ENCODE measurements around the gene YY1AP1.
"Not testable (repeated sequence)": the region's sequence is repeated elsewhere in the genome, so short reads cannot be mapped to it uniquely, and the experiment has no call there.

YY1AP1 gene

GRCh38 chr1:155695608-155696007, 7.0 kb upstream of the YY1AP1 start:
- no peak for DNase-seq

DNA sequence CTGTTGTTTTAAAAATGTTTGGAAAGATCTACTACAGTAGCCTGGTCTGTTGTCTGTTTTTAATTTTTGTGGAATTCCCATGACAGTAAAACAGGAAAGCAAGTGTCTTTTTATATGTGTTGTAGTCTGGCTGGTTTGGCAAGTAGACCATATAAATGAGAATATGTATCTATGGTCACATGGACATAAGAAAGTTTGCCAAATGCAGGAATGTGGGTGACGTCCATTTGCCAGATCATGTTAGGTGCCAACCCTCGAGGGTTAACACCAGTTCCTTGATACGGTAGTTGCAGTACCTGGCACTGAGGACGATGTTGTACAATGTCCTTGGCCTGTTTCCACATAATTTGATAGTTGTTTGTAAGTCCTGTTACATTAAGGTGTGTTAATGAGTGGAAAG, 6.5 kb upstream of the YY1AP1 start:
- no peak for DNase-seq

- no peak for DNase-seq
Observed at GRCh38 chr1:155694167-155694566, 5.6 kb upstream of the YY1AP1 start.

- DNase-seq: no peak
Observed at GRCh38 chr1:155691992-155692528, 3.5 kb upstream of the YY1AP1 start.

DNA sequence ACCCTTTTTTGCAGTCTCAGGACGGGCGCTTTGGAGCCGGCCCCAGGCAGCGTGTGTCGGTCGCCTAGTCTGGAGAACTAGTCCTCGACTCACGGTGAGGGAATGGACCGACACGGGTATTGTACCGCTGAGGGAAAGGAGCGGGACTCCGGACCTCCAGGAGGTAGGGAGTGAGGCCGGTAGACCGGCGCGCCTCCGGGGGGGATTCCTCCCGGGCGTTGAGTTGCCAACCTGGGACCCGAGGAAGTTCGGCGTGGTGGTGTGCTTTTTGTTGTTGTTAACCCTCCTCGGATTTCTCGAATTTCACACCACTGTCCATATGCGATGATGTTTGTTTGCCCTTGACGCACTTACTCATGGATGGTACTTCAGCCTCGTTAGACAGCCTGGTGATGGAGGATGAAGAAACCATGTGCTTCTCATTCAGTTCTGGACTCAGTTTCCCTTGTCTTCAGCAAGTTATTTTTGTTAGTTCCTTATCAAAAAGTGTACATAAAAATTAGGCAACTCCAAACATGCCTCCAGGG, 570 bp upstream of the YY1AP1 start, which contains the start of gene DAP3:
TSS of gene DAP3 (plus strand) at position 11 of the 527 bp plus-strand sequence. CDS start 20,689 bp downstream, outside the sequence.
- DNase-seq: not testable (repeated sequence)

- DNase-seq: not testable (repeated sequence)
Observed at GRCh38 chr1:155687705-155688323, 760 bp downstream of the YY1AP1 start.

- no peak for DNase-seq
Observed at GRCh38 chr1:155681776-155682175, 6.8 kb downstream of the YY1AP1 start.

- DNase-seq: no peak
Observed at GRCh38 chr1:155680531-155680930, 8.0 kb downstream of the YY1AP1 start.

DNA sequence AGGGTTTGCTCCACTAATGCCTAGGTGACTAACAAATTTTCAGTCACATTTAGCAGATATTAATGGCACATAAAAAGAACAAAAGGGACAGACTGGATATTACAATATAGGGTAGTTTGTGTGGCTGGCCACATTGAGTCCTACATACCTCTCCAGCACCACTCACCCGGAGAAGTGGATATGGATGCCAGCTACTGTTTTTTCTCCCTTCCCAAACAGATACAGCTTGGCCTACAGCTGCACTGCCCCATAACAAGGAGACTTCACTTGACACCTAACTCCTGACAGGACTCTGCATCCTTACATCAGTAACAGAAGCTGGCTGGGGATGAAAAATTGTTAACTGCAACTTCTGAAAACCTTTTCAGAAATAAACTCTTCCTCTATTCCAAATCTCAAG, 9.6 kb downstream of the YY1AP1 start:
- not testable (repeated sequence) for DNase-seq

- no peak for DNase-seq
Observed at GRCh38 chr1:155678027-155678426, 10.5 kb downstream of the YY1AP1 start.

DNA sequence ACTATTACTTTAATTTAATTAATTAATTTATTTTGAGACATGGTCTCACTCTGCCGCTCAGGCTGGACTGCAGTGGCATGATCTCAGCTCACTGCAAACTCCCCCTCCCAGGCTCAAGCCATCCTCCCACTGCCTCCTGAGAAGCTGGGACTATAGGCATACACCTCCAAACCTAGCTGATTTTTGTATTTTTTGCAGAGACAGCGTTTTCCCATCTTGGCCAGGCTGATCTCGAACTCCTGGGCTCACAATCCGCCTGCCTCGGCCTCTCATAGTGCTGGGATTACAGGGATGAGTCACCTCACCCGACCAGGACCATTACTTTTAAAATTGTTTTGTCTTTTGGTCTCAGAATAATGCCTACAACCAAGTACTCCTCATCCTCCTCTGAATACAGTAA, 15.6 kb downstream of the YY1AP1 start:
- DNase-seq: no peak

DNA sequence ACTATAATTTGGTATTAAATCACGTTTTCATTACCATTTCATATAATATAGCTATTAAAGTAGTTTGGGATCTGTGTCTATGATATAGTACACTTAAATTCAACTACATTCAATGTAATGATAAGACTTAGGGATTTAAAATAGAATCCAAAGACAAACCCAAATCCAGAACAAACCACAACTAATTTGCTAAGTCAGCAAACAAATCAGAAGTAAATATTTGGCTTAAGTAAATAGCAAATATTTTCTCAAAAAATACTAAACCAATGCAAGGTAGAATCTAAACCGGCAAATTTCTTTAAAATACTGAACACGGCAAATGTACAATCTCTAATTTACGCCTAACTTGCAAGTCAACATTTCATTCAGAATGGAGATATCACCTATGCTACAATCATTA, 16.8 kb downstream of the YY1AP1 start:
- DNase-seq: no peak

DNA sequence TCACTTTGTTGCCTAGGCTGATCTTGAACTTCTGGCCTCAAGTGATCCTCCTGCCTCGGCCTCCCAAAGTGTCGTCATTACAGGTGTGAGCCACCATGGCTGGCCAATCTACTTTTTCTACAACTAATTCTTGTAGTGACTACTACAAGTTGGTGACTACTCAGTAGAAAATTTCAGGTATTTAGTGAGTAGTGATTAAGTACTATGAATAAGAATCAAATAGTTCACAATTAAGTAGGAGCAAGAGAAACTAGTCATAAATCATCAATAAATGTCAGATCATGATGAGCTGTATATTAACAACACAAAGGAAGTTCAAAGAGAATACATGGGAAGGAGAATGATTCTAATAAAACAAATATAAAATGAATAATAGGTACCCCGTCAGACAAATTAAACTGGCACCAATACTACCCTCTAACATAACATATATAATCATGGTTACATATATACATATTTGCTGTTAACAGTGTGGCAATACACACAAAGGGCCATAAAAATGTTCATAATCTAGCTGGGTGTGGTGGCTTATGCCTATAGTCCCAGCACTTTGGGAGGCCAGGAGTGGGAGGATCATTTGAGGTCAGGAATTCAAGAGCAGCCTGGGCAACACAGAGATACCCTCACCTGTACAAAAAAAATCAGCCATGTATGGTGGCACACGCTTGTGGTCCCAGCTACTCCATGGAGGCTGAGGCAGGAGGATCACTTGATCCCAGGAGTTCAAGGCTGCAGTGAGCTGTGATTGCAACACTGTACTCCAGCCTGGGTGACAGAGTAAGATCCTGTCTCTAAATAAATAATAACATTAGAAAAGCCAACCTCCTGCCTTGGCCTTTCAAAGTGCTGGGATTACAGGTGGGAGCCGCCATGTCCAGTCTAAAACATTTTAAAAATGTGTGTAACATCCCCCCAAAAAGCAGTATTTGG, 19.1 kb downstream of the YY1AP1 start:
- DNase-seq: no peak

GRCh38 chr1:155661239-155661638, 27.3 kb downstream of the YY1AP1 start:
- not testable (repeated sequence) for DNase-seq

DNA sequence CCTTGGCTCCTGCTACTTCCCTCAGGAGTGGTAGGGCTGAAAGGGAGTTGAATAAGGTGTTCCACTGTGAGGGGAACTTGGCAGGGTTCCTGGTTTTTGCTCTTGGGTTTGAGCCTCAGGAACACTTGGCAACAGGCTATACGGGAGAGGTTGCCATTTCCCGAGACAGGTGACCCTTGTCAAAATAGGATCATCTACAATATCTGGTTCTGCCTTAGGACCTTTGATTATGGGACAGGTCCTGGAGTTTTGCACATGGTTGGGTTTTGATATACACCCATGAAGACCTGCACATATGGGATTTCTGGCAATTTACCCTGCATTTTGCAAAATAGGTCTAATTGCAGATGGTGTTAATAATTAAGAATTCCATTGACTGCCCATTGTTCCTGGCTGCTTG, 31.1 kb downstream of the YY1AP1 start:
- no peak for DNase-seq

DNA sequence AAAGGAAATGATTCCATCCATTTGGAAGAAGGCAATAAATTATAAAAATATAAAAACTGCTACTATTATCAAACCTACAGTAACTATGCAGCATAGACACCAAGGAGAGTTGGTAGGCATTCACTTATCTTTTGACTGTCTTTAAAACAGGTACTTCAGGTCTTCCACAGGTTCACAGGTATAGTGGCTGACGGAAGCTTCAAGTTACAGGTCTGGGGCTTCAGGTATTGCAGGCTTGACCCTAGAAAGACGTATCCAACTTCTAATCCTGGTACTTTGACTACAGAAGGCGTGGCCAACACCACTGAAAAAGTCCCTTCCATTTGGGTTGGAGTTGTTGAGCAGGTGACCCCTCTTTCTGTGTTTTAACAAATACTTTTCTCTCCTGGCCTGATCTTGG, 35.6 kb downstream of the YY1AP1 start:
- DNase-seq: no peak

DNA sequence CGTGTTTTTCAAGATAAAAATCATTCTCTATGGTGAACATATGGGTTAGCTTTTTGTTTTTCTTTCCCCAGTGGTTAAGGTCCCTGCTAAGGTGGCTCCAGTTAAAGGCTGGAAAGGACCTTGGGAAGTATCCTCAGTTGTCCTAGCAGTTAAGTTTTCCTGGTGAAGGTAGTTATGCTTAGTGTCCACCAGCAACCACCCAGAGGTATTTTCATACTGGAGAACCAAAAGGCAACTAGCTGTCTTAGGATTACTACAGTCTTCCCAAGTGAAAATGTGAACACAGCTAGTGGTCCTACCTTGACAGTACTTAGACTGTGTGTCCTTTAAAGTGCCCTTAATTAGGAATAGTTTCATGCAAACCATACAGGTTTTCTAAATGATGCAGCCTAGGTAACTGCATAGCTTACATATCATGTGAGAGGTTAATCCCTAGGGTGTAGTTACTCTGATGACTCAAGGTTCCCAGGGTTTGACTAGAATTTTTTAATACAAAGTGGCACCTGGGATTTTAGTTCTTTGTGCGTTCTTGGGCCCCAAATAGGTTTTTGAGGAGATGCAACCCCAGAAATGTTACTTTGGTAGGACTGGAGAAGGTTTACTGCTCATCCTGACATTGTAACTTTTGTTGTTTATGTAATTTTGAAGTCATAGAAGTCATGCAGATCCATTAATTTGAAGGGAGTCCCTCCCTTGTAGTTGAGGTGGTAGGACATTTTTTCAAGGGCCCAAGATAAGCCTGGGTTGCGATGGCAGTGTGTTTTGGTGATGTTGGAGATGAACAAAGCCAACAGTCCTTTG, 36.5 kb downstream of the YY1AP1 start:
- DNase-seq: no peak

GRCh38 chr1:155650231-155650757, 38.3 kb downstream of the YY1AP1 start:
- DNase-seq: no peak

GRCh38 chr1:155649676-155650075, 38.9 kb downstream of the YY1AP1 start:
- no peak for DNase-seq

DNA sequence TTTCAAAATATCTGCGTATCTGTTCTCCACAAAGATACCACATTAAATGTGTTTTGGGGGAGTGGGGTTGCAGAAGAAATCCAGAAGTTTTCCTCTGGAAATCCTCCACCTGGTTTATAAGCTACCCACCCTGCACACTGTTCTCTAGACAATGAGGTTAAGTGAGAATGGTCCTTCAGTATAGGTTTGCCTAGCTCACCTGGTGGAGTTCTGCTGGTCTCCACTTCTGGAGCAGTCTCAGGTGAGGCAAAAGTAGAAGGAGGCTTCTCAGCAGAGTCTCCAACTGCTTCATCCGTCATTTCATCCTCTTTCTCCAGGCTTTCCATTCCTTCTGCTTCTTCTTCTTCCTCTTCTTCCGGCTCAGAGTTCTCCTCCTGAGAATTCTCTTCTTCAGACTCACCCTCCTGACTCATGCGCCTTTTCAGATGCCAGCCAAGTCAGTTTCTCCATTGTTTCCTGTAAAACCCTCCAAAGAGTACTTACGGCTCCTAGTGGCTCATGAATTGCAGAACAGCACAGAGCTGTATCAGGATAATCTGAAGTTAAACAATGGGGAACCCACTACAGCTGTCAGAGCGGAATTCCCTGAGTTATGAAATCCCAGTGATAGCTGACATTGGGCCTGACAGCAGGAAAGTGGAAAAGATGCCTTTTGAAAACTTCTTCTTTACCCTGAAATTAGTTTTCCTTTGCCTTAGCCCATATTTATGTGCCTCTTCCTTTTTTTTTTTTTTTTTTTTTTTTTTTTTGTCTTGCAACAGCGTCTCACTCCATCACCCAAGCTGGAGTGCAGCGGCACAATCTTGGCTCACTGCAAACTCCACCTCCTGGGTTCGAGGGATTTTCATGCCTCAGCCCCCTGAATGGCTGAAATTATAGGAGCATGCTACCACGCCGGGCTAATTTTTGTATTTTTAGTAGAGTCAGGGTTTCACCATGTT, 40.1 kb downstream of the YY1AP1 start:
- no peak for DNase-seq

DNA sequence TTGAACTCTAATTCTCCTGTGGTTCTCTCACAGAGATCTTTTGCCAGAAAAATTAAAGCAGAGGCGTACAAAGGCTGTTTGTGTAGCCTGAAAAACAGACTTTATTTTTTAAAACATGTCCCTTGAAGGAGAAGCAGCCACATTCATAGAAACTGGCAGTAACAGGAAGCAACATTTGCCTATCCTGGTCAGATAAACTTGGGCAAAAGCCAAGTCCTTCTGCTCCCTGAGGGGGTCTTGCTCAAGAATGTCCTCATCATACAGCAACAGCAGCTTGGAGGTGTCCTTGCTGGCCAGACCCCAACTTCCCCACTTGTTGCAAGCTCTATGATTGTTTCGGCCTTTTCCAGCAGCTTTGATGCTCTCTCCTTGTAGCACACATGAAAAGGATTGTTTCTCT, 42.3 kb downstream of the YY1AP1 start:
- DNase-seq: no peak
